HepG2 (cell line): ENCODE measurements around the gene PHACTR1. TPM values are rescaled to one million over a fixed set of nuclear protein-coding genes. Genes with fewer than 3 reads are reported as not detected.

Source experiments
- ATAC-seq: fragments of 200-7000 bp; cut with Tn5 transposase; 3 replicates; pipeline ENCODE4 v1.9.1; 2020; ENCODE audit warnings: mild to moderate bottlenecking, moderate library complexity
- BruUV-seq: library from RNA; stranded (reverse); fragments of 400-500 nt; replicated peaks from 2 replicates; lab custom pipeline; 2021; lab: Mats Ljungman, UMichigan
- CTCF ChIA-PET: fragments of 300-600 bp; formaldehyde crosslinking; extraction: SDS; loops from one replicate; lab custom pipeline; 2021; ENCODE audit warnings: low total read pairs, inconsistent platforms, low intra/inter-chr PET ratio; lab: Yijun Ruan, JAX
- POLR2A ChIA-PET: fragments of 350-600 bp; sonication (Branson Sonifier 250); formaldehyde crosslinking; loops from one replicate; lab custom pipeline; 2020; ENCODE audit warnings: antibody characterized with exemption, inconsistent platforms; lab: Yijun Ruan, JAX
- DNase-seq: peaks from one replicate; pipeline ENCODE4 v3.0.0-alpha.2; 2015; ENCODE audit warnings: low spot score
- FAIRE-seq: peaks from 3 replicates; lab custom pipeline; 2011; peaks lifted over from hg19 to GRCh38; lab: Jason Lieb, UNC
- H2AFZ ChIP-seq: one replicate; pipeline ENCODE4 v1.6.1; 2011; ENCODE audit warnings: low read length, inconsistent platforms
- H3K27ac ChIP-seq: fragments of 300-600 bp; 3 replicates; pipeline ENCODE4 v1.8.0; 2011; ENCODE audit warnings: mixed run types, mild to moderate bottlenecking, mixed read lengths, low read length, inconsistent platforms; ENCODE audit not compliant: insufficient read depth; ENCODE audit errors: extremely low read length
- H3K27me3 ChIP-seq, 2 experiments: fragments of 200-600 bp in 1 of 2; 2 replicates in 1 of 2; 3 replicates in 1 of 2; pipeline versions ENCODE4 v1.6.0 to v1.8.0; 2011; ENCODE audit warnings: low read length in 2 of 2, mild to moderate bottlenecking in 2 of 2, moderate library complexity in 2 of 2, inconsistent platforms in 1 of 2; ENCODE audit not compliant: insufficient read depth in 2 of 2, control insufficient read depth in 1 of 2
- H3K36me3 ChIP-seq, 2 experiments: fragments of 200-600 bp in 1 of 2; replicated peaks in 1 of 2; 2 replicates in 1 of 2; 3 replicates in 1 of 2; pipeline versions ENCODE4 v1.5.1 to v1.8.0; 2011; ENCODE audit warnings: low read length in 2 of 2, inconsistent platforms in 1 of 2; ENCODE audit not compliant: insufficient read depth in 2 of 2, control insufficient read depth in 1 of 2
- H3K4me1 ChIP-seq: 2 replicates; pipeline ENCODE4 v1.5.1; 2012; ENCODE audit warnings: low read length, inconsistent platforms; ENCODE audit not compliant: insufficient read depth
- H3K4me2 ChIP-seq: 2 replicates; pipeline ENCODE4 v1.6.0; 2011; ENCODE audit warnings: low read depth, low read length, inconsistent platforms
- H3K4me3 ChIP-seq, 3 experiments: fragments of 200-600 bp in 1 of 3; sonication (generic), shearing (Covaris generic) in 1 of 3; replicated peaks in 1 of 3; 2 replicates each; pipeline ENCODE4 v1.5.1; 2011 to 2016; ENCODE audit warnings: low read length in 3 of 3, inconsistent platforms in 2 of 3, low read depth in 2 of 3, mild to moderate bottlenecking in 2 of 3, control low read depth in 1 of 3, mixed read lengths in 1 of 3; ENCODE audit not compliant: insufficient read depth in 1 of 3
- H3K79me2 ChIP-seq: one replicate; pipeline ENCODE4 v1.6.1; 2011; ENCODE audit warnings: low read length, inconsistent platforms; ENCODE audit not compliant: insufficient read depth
- H3K9ac ChIP-seq: 2 replicates; pipeline ENCODE4 v1.6.0; 2011; ENCODE audit warnings: mild to moderate bottlenecking, low read depth, low read length, inconsistent platforms; ENCODE audit not compliant: insufficient read depth
- H3K9me3 ChIP-seq: 2 replicates; pipeline ENCODE4 v1.5.1; 2012; ENCODE audit warnings: mild to moderate bottlenecking, low read length
- H4K20me1 ChIP-seq: 2 replicates; pipeline ENCODE4 v1.6.0; 2011; ENCODE audit warnings: inconsistent platforms, mild to moderate bottlenecking, low read length, moderate library complexity; ENCODE audit not compliant: insufficient read depth
- EZH2 ChIP-seq: conservative IDR thresholded peaks from 2 replicates; pipeline ENCODE4 v1.6.1; 2012; ENCODE audit warnings: mild to moderate bottlenecking, low read depth, low read length, moderate library complexity
- NFYC ChIP-seq: IDR thresholded peaks from 2 replicates; pipeline ENCODE4 v1.6.1; 2016; ENCODE audit warnings: missing genetic modification reagents, missing compliant biosample characterization
- PHB2 ChIP-seq: fragments of 450-650 bp; IDR thresholded peaks from 2 replicates; pipeline ENCODE4 v1.6.1; 2018; ENCODE audit not compliant: partially characterized antibody
- PREB ChIP-seq: sonication (generic); formaldehyde crosslinking; IDR thresholded peaks from 2 replicates; pipeline ENCODE4 v1.4.0; 2020; ENCODE audit warnings: missing genetic modification reagents
- ZEB1 ChIP-seq: IDR thresholded peaks from 2 replicates; pipeline ENCODE4 v1.6.1; 2012; ENCODE audit warnings: mild to moderate bottlenecking, low read depth, inconsistent platforms; ENCODE audit not compliant: insufficient replicate concordance
- ZKSCAN8 ChIP-seq: IDR thresholded peaks from 2 replicates; pipeline ENCODE4 v1.6.1; 2016; ENCODE audit warnings: borderline replicate concordance, missing genetic modification reagents, missing compliant biosample characterization
- ZNF546 ChIP-seq: sonication (generic); formaldehyde crosslinking; conservative IDR thresholded peaks from 2 replicates; pipeline ENCODE4 v1.8.1; 2023; ENCODE audit warnings: mild to moderate bottlenecking, missing genetic modification reagents
- ZNF678 ChIP-seq: sonication (generic); formaldehyde crosslinking; IDR thresholded peaks from 2 replicates; pipeline ENCODE4 v1.4.0; 2020; ENCODE audit warnings: mild to moderate bottlenecking, missing genetic modification reagents
- ZUFSP ChIP-seq: sonication (generic); formaldehyde crosslinking; IDR thresholded peaks from 2 replicates; pipeline ENCODE4 v1.9.0; 2021; ENCODE audit warnings: missing genetic modification reagents, mild to moderate bottlenecking, borderline replicate concordance
- WGBS: methylation state at CpG from one replicate; pipeline ENCODE4 v1.1.6; 2017; ENCODE audit warnings: low lambda C conversion rate; 5-methylcytosine and 5-hydroxymethylcytosine counted together
- in situ Hi-C: cut with HindIII; loops from 2 replicates; pipeline ENCODE4 v1.10.0; 2017; ENCODE audit warnings: low pct_unique_long_range_greater_than_20kb; ENCODE audit not compliant: extremely low pct_ligation_motif_present
- intact Hi-C: fragments of 100-400 bp; cut with micrococcal nuclease; formaldehyde crosslinking; loops from one replicate; pipeline ENCODE4 v1.10.0; 2022; ENCODE audit not compliant: unreplicated experiment
- polyA plus RNA-seq, 8 experiments: library from polyadenylated mRNA; depleted of rRNA in 3 of 8; stranded (reverse) in 7 of 8; unstranded in 1 of 8; fragments of >200 nt; fragmentation: Illumina TruSeq in 4 of 8; extraction: Trizol in 4 of 8; gene quantifications; 2 replicates each; pipeline versions ENCODE4 v1.2.1 to v1.2.3, GENCODE V29; 2011 to 2016; ENCODE audit warnings: low read depth in 4 of 8, missing spikeins in 1 of 8, mixed read lengths in 1 of 8; ENCODE audit not compliant: insufficient read depth in 1 of 8
- total RNA-seq, 5 experiments: library from RNA; depleted of rRNA; stranded (reverse); fragments of >200 nt; fragmentation: Illumina TruSeq; extraction: Trizol; gene quantifications; 2 replicates each; pipeline ENCODE4 v1.2.3, GENCODE V29; 2016; ENCODE audit warnings: low read depth in 1 of 5
- TF ChIP-seq, protein P1 (sequence below): sonication (generic); formaldehyde crosslinking; IDR thresholded peaks from 2 replicates; pipeline ENCODE4 v1.4.0; 2020; ENCODE audit warnings: missing genetic modification reagents, borderline replicate concordance
- TF ChIP-seq, protein P2 (sequence below): sonication (generic); formaldehyde crosslinking; IDR thresholded peaks from 2 replicates; pipeline ENCODE4 v1.5.0; 2020; ENCODE audit warnings: missing genetic modification reagents

The PHACTR1 gene
- total and polyA plus RNA-seq, 2 of the 13 experiments (the other 11 are each of a cell fraction or from before 2014, with no cell fraction given) = 0.09 TPM; not detected in 1

DNA sequence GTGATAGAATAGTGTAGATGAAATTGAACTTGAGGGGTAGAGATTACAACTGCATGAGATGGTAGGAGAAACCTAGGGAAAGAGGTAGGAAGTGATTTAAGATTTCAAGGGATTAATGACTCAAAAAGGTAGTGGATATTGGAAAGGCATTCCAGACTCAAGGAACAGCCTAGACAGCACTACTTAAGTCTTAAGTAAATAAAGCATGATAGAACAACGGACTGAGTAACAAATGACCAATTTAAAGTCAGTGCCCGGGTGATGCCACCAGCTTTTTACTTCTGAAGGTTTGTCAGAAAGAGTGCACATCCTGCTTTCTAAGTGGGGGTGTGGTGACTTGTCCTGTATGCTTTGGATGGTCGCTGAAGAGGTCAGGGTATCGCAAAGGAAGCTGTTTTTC, 81.8 kb downstream of the PHACTR1 start:
- CTCF ChIA-PET = no interaction called here
- in situ Hi-C loops = no loop called here

More for the DNA sequence above, 81.8 kb downstream of the PHACTR1 start:
- intact Hi-C loops = no loop called here
- FAIRE-seq (no peak), ATAC-seq (no peak), DNase-seq (no peak)
- no peaks in the 10 kb centered on the region for H3K9me3 ChIP-seq
- H3K4me2 ChIP-seq = no peak overlapping the region
- no peak overlapping the region for H3K9ac ChIP-seq
- H3K27me3 ChIP-seq = no peaks in the 10 kb centered on the region
- no TSS peak for BruUV-seq
- TF ChIP-seq ZEB1 (no peak), ZKSCAN8 (CRISPR knock-in tag) (no peak), EZH2 (no peak), PHB2 (no peak), NFYC (CRISPR knock-in tag) (no peak), ZUFSP (CRISPR knock-in tag) (no peak), PREB (CRISPR knock-in tag) (no peak), ZNF546 (CRISPR knock-in tag) (no peak), ZNF678 (CRISPR knock-in tag) (no peak)
- TF ChIP-seq, protein P1, sequence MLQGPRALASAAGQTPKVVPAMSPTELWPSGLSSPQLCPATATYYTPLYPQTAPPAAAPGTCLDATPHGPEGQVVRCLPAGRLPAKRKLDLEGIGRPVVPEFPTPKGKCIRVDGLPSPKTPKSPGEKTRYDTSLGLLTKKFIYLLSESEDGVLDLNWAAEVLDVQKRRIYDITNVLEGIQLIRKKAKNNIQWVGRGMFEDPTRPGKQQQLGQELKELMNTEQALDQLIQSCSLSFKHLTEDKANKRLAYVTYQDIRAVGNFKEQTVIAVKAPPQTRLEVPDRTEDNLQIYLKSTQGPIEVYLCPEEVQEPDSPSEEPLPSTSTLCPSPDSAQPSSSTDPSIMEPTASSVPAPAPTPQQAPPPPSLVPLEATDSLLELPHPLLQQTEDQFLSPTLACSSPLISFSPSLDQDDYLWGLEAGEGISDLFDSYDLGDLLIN (CRISPR knock-in tag) = no peak
- TF ChIP-seq, protein P2, sequence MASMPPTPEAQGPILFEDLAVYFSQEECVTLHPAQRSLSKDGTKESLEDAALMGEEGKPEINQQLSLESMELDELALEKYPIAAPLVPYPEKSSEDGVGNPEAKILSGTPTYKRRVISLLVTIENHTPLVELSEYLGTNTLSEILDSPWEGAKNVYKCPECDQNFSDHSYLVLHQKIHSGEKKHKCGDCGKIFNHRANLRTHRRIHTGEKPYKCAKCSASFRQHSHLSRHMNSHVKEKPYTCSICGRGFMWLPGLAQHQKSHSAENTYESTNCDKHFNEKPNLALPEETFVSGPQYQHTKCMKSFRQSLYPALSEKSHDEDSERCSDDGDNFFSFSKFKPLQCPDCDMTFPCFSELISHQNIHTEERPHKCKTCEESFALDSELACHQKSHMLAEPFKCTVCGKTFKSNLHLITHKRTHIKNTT (CRISPR knock-in tag) = no peak
- H3K27ac ChIP-seq = no peak overlapping the region
- POLR2A ChIA-PET = no interaction called here
- H3K4me3 ChIP-seq = no peak overlapping the region
- no peaks in the 10 kb centered on the region for H3K79me2 ChIP-seq
- no peaks in the 10 kb centered on the region for H4K20me1 ChIP-seq
- H3K4me1 ChIP-seq = no peaks in the 10 kb centered on the region
- WGBS = 1% methylated on average over 4 of the region's 4 CpGs
- H2AFZ ChIP-seq = no peak overlapping the region
- no peaks in the 10 kb centered on the region for H3K36me3 ChIP-seq
